ENCODE results near the gene CORO2A. TPM values are rescaled to one million over a fixed set of nuclear protein-coding genes. Genes with fewer than 3 reads are reported as not detected.

CORO2A gene
- total and polyA plus RNA-seq, 10 donors, result 1.3 to 11.0 (median 6.1) TPM

DNA sequence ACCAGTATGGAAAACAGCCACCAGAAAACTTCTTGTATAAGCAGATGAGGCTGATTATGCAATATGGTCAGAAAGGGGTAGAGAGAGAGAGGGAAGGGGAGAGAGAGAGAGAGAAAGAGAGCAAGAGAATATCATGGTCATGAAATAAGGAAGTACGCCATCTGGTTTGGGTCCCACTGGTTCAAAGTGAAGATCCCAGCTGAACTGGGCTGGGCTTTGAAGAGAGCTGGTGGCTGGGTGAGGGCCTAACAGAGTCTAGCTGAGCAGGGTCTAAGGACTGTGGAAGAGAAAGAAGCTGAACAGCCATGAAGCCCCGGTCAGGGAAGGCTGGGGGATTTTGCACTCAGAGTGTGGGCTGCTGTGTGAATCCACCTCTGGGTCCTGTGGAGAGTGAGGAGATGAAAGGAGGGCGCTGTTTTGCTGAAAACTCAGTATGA, 88.0 kb downstream of the CORO2A start:
- Histone ChIP-seq H3K9me3 (no peaks in the 10 kb centered on the region), H3K4me1 (peaks cover 55 to 100% (median 96%) of the 10 kb centered on the region in 6 donors), H3K4me3 (no peak overlapping the region), H3K27me3 (replicated peaks in 1 of 7) (no peaks in the 10 kb centered on the region), H3K27ac (peak overlapping the region; percentile 58 to 92 (median 82)), H3K36me3 (peaks cover 0 to 50% (median 3%) of the 10 kb centered on the region in 6 donors)
- DNase-seq, result no peak
- intact Hi-C loops (cut with DNase I; ENCODE audit: low total_unique reads), result no loop called here
- TF ChIP-seq, protein P1, sequence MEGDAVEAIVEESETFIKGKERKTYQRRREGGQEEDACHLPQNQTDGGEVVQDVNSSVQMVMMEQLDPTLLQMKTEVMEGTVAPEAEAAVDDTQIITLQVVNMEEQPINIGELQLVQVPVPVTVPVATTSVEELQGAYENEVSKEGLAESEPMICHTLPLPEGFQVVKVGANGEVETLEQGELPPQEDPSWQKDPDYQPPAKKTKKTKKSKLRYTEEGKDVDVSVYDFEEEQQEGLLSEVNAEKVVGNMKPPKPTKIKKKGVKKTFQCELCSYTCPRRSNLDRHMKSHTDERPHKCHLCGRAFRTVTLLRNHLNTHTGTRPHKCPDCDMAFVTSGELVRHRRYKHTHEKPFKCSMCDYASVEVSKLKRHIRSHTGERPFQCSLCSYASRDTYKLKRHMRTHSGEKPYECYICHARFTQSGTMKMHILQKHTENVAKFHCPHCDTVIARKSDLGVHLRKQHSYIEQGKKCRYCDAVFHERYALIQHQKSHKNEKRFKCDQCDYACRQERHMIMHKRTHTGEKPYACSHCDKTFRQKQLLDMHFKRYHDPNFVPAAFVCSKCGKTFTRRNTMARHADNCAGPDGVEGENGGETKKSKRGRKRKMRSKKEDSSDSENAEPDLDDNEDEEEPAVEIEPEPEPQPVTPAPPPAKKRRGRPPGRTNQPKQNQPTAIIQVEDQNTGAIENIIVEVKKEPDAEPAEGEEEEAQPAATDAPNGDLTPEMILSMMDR (IDR thresholded peaks at IDR 0.05 in 8 of 11, conservative IDR thresholded peaks at IDR 0.05 in 3 of 11), result no peak
- TF ChIP-seq POLR2AphosphoS5 (IDR thresholded peaks at IDR 0.05), result peak in 1 of 3 donors; percentile 34
- 49 to 73% (median 57%) methylated on average over 3 of the region's 3 CpGs for WGBS, 5 donors

DNA sequence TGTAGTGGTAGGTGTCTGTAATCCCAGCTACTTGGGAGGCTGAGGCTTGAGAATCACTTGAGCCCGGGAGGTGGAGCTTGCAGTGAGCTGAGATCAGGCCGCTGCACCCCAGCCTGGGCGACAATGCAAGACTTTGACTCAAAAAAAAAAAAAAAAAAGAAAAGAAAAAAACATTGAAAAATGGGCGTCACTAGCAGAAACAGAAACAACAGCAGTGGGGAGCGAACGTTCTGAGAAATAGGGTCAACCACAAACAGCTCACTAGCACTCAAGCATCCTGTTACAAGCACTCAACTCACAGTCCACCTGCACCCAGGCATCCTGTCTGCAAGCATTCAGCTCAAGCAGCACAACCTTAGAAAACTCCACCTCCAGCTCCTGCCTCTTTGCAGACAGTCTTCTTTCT, 90.6 kb downstream of the CORO2A start:
- Histone ChIP-seq H3K4me1 (peaks cover 62 to 100% (median 86%) of the 10 kb centered on the region in 6 donors), H3K4me3 (peak overlapping the region in 1 of 8 donors; percentile 30), H3K27ac (peak overlapping the region; percentile 37 to 92 (median 83)), H3K9me3 (no peaks in the 10 kb centered on the region), H3K27me3 (replicated peaks in 1 of 7) (no peaks in the 10 kb centered on the region), H3K36me3 (peaks cover 0 to 55% (median 7%) of the 10 kb centered on the region in 6 donors)
- peak; percentile 93 for DNase-seq
- TF ChIP-seq, protein P1 (IDR thresholded peaks at IDR 0.05 in 8 of 11, conservative IDR thresholded peaks at IDR 0.05 in 3 of 11), result peak in 1 of 11 experiments; percentile 23
- TF ChIP-seq POLR2A (IDR thresholded peaks at IDR 0.05), result peak in 2 of 3 donors; percentile 34 to 43
- TF ChIP-seq POLR2AphosphoS5 (IDR thresholded peaks at IDR 0.05), result peak in 2 of 3 donors; percentile 49 to 97
- intact Hi-C loops (cut with DNase I; ENCODE audit: low total_unique reads), result no loop called here
- 15 to 25% (median 18%) methylated on average over 6 of the region's 6 CpGs for WGBS, 5 donors

DNA sequence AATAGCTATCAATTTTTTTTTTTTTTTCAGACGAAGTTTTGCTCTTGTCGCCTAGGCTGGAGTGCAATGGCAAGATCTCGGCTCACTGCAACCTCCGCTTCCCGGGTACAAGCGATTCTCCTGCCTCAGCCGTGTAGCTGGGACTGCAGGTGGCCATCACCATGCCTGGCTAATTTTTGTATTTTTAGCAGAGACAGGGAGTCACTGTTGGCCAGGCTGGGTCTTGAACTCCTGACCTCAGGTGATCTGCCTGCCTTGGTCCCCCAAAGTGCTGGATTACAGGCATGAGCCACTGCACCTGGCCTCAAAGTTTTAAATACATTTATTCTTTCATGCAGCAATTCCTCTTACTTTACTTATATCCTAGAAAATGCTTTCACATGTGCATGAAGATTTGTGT, 91.0 kb downstream of the CORO2A start:
- WGBS, 5 donors, result 58 to 87% (median 71%) methylated on average over 7 of the region's 7 CpGs
- H3K9me3 ChIP-seq, result no peaks in the 10 kb centered on the region
- peaks cover 62 to 98% (median 82%) of the 10 kb centered on the region in 6 donors for H3K4me1 ChIP-seq
- H3K27me3 ChIP-seq (replicated peaks in 1 of 7), result no peaks in the 10 kb centered on the region
- intact Hi-C loops (cut with DNase I; ENCODE audit: low total_unique reads), result no loop called here
- no peak overlapping the region for H3K4me3 ChIP-seq
- no peak for TF ChIP-seq POLR2A (IDR thresholded peaks at IDR 0.05)
- TF ChIP-seq POLR2AphosphoS5 (IDR thresholded peaks at IDR 0.05), result no peak
- TF ChIP-seq, protein P1 (IDR thresholded peaks at IDR 0.05 in 8 of 11, conservative IDR thresholded peaks at IDR 0.05 in 3 of 11), result no peak
- peak overlapping the region; percentile 37 to 92 (median 83) for H3K27ac ChIP-seq
- peaks cover 0 to 55% (median 7%) of the 10 kb centered on the region in 6 donors for H3K36me3 ChIP-seq
- no peak for DNase-seq

DNA sequence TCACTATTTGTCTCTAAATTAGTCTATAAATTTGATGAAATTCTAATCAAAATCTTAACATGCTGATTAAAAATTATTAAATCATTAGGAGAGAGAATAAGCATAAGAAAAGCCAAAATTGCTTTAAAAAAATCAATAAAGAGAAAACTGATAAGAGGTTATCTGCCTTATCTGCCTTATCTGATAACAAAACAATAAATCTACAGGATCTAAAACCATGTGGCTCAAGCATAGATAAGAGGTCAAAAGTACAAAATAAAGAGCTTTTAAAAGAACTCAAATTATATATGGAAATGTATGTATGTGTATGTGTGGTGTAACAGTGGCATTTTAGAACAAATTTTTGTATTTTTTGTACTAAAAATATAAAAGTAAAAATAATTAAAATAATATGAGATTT, 92.0 kb downstream of the CORO2A start:
- no peak for TF ChIP-seq POLR2A (IDR thresholded peaks at IDR 0.05)
- no peak for TF ChIP-seq POLR2AphosphoS5 (IDR thresholded peaks at IDR 0.05)
- TF ChIP-seq, protein P1 (IDR thresholded peaks at IDR 0.05 in 8 of 11, conservative IDR thresholded peaks at IDR 0.05 in 3 of 11), result no peak
- Histone ChIP-seq H3K4me1 (peaks cover 56 to 88% (median 73%) of the 10 kb centered on the region in 6 donors), H3K9me3 (no peaks in the 10 kb centered on the region), H3K4me3 (no peak overlapping the region), H3K36me3 (peaks cover 0 to 55% (median 9%) of the 10 kb centered on the region in 6 donors), H3K27ac (peak overlapping the region; percentile 1 to 92 (median 83)), H3K27me3 (replicated peaks in 1 of 7) (no peaks in the 10 kb centered on the region)
- intact Hi-C loops (cut with DNase I; ENCODE audit: low total_unique reads), result no loop called here
- DNase-seq, result no peak

Data from spleen (tissue), 11 donors.